Umbilical cord (tissue), 2 donors: Measurements from ENCODE around the gene SLC7A11. TPM values are rescaled to one million over a fixed set of nuclear protein-coding genes. Genes with fewer than 3 reads are reported as not detected.
"Not testable (repeated sequence)": the region's sequence is repeated elsewhere in the genome, so short reads cannot be mapped to it uniquely, and the experiment has no call there.

ENCODE experiments used
- DNase-seq: peaks from one replicate; pipeline ENCODE4 v3.0.0-alpha.2; 2015; ENCODE audit warnings: low spot score
- total RNA-seq: library from RNA; depleted of rRNA; stranded (reverse); fragments of >200 nt; gene quantifications from one replicate; pipeline ENCODE4 v1.2.3, GENCODE V29; 2014; ENCODE audit warnings: low replicate concordance; ENCODE audit not compliant: insufficient read depth

Gene SLC7A11
- total RNA-seq, 1 donor from 2014 or later = 8.7 TPM

- DNase-seq = no peak
Observed at GRCh38 chr4:138242834-138243156, 646 bp upstream of the SLC7A11 start.

- no peak for DNase-seq
Observed at GRCh38 chr4:138241281-138242075, 671 bp downstream of the SLC7A11 start.

GRCh38 chr4:138239491-138239890, 2.7 kb downstream of the SLC7A11 start:
- no peak for DNase-seq

GRCh38 chr4:138238521-138239292, 3.4 kb downstream of the SLC7A11 start:
- no peak for DNase-seq

- DNase-seq = not testable (repeated sequence)
Observed at GRCh38 chr4:138237132-138237531, 5.0 kb downstream of the SLC7A11 start.

- DNase-seq = no peak
Observed at GRCh38 chr4:138236037-138236436, 6.1 kb downstream of the SLC7A11 start.

GRCh38 chr4:138235419-138235952, 6.7 kb downstream of the SLC7A11 start:
- DNase-seq = no peak

- DNase-seq = no peak
Observed at GRCh38 chr4:138234248-138234647, 7.9 kb downstream of the SLC7A11 start.

GRCh38 chr4:138233313-138234034, 8.7 kb downstream of the SLC7A11 start:
- no peak for DNase-seq

GRCh38 chr4:138232364-138232763, 9.8 kb downstream of the SLC7A11 start:
- DNase-seq = no peak

- DNase-seq = no peak
Observed at GRCh38 chr4:138230048-138230447, 12.1 kb downstream of the SLC7A11 start.

GRCh38 chr4:138229160-138229559, 13.0 kb downstream of the SLC7A11 start:
- no peak for DNase-seq

GRCh38 chr4:138226351-138226750, 15.8 kb downstream of the SLC7A11 start:
- peak; percentile 26 for DNase-seq

- DNase-seq = no peak
Observed at GRCh38 chr4:138225477-138225876, 16.7 kb downstream of the SLC7A11 start.

GRCh38 chr4:138224614-138225013, 17.5 kb downstream of the SLC7A11 start:
- DNase-seq = no peak

- no peak for DNase-seq
Observed at GRCh38 chr4:138223231-138223910, 18.8 kb downstream of the SLC7A11 start.

- DNase-seq = peak; percentile 51
Observed at GRCh38 chr4:138222046-138222445, 20.1 kb downstream of the SLC7A11 start.

GRCh38 chr4:138218976-138219375, 23.2 kb downstream of the SLC7A11 start:
- no peak for DNase-seq

- no peak for DNase-seq
Observed at GRCh38 chr4:138217567-138217966, 24.6 kb downstream of the SLC7A11 start.

- no peak for DNase-seq
Observed at GRCh38 chr4:138216272-138216867, 25.8 kb downstream of the SLC7A11 start.

- DNase-seq = not testable (repeated sequence)
Observed at GRCh38 chr4:138210576-138210975, 31.6 kb downstream of the SLC7A11 start.
